Nephron (organoid): ENCODE results near the gene ACP7.

Source experiments
- H3K27ac Mint-ChIP-seq, 3 experiments: 2 replicates each; pipeline ENCODE4 v1.8.0; 2020; ENCODE audit warnings: mixed read lengths in 3 of 3, mild to moderate bottlenecking in 2 of 3, moderate library complexity in 1 of 3
- H3K27me3 Mint-ChIP-seq: 2 replicates; pipeline ENCODE4 v1.8.0; 2021; ENCODE audit warnings: low read depth, mild to moderate bottlenecking, moderate library complexity, mixed read lengths
- H3K36me3 Mint-ChIP-seq: 2 replicates; pipeline ENCODE4 v1.8.0; 2020; ENCODE audit warnings: low read depth, mixed read lengths
- H3K4me1 Mint-ChIP-seq: 2 replicates; pipeline ENCODE4 v1.8.0; 2020; ENCODE audit warnings: mixed read lengths
- H3K4me3 Mint-ChIP-seq, 3 experiments: 2 replicates each; pipeline ENCODE4 v1.8.0; 2020; ENCODE audit warnings: mild to moderate bottlenecking in 3 of 3, mixed read lengths in 3 of 3, moderate library complexity in 2 of 3
- H3K9me3 Mint-ChIP-seq: 2 replicates; pipeline ENCODE4 v1.8.0; 2020; ENCODE audit warnings: mixed read lengths
- CTCF ChIP-seq, 3 experiments: fragments of 200-600 bp; sonication (generic); IDR thresholded peaks; one replicate each; pipeline ENCODE4 v1.5.0; 2021; ENCODE audit warnings: antibody characterized with exemption in 3 of 3; ENCODE audit not compliant: unreplicated experiment in 3 of 3

The ACP7 gene

GRCh38 chr19:39097299-39097698, 13.1 kb downstream of the ACP7 start:
- Mint-ChIP-seq H3K4me1 (no peaks in the 10 kb centered on the region), H3K36me3 (no peaks in the 10 kb centered on the region), H3K9me3 (no peaks in the 10 kb centered on the region), H3K4me3 (no peak overlapping the region), H3K27me3 (peaks cover 24% of the 10 kb centered on the region), H3K27ac (no peak overlapping the region)
- no peak for TF ChIP-seq CTCF (IDR thresholded peaks at IDR 0.05; ENCODE audit: unreplicated experiment in 3 of 3)

GRCh38 chr19:39097721-39098120, 13.6 kb downstream of the ACP7 start:
- no peak overlapping the region for H3K4me3 Mint-ChIP-seq
- no peaks in the 10 kb centered on the region for H3K9me3 Mint-ChIP-seq
- no peak overlapping the region for H3K27ac Mint-ChIP-seq
- no peak for TF ChIP-seq CTCF (IDR thresholded peaks at IDR 0.05; ENCODE audit: unreplicated experiment in 3 of 3)
- H3K36me3 Mint-ChIP-seq = no peaks in the 10 kb centered on the region
- no peaks in the 10 kb centered on the region for H3K4me1 Mint-ChIP-seq
- peaks cover 24% of the 10 kb centered on the region for H3K27me3 Mint-ChIP-seq

GRCh38 chr19:39098365-39099269, 14.4 kb downstream of the ACP7 start:
- Mint-ChIP-seq H3K36me3 (no peaks in the 10 kb centered on the region), H3K27ac (no peak overlapping the region), H3K4me3 (no peak overlapping the region), H3K4me1 (no peaks in the 10 kb centered on the region), H3K9me3 (no peaks in the 10 kb centered on the region), H3K27me3 (peaks cover 18% of the 10 kb centered on the region)
- TF ChIP-seq CTCF (IDR thresholded peaks at IDR 0.05; ENCODE audit: unreplicated experiment in 3 of 3) = no peak

- TF ChIP-seq CTCF (IDR thresholded peaks at IDR 0.05; ENCODE audit: unreplicated experiment in 3 of 3) = no peak
- Mint-ChIP-seq H3K4me1 (no peaks in the 10 kb centered on the region), H3K4me3 (no peak overlapping the region), H3K27ac (no peak overlapping the region), H3K36me3 (no peaks in the 10 kb centered on the region), H3K27me3 (peaks cover 12% of the 10 kb centered on the region), H3K9me3 (no peaks in the 10 kb centered on the region)
Observed at GRCh38 chr19:39099341-39099740, 15.2 kb downstream of the ACP7 start.

GRCh38 chr19:39100500-39101166, 16.5 kb downstream of the ACP7 start:
- Mint-ChIP-seq H3K27ac (no peak overlapping the region), H3K27me3 (peaks cover 12% of the 10 kb centered on the region), H3K4me1 (no peaks in the 10 kb centered on the region), H3K36me3 (no peaks in the 10 kb centered on the region), H3K9me3 (no peaks in the 10 kb centered on the region), H3K4me3 (no peak overlapping the region)
- TF ChIP-seq CTCF (IDR thresholded peaks at IDR 0.05; ENCODE audit: unreplicated experiment in 3 of 3) = no peak
